Measurements from ENCODE around the gene ANAPC2. TPM values are rescaled to one million over a fixed set of nuclear protein-coding genes. Genes with fewer than 3 reads are reported as not detected.

The ANAPC2 gene
- total and polyA plus RNA-seq, 2 of the 4 experiments (the other 2 are of a cell fraction): 9.3 to 29.5 TPM

- H2AK5ac ChIP-seq (ENCODE audit: low read depth, low read length): peak overlapping the region; percentile 80; the same call in 1 of the 2 replicates
- no peak overlapping the region for H3K27ac ChIP-seq (ENCODE audit: insufficient read depth, low read length)
- in situ Hi-C loops (cut with MboI; ENCODE audit: low sequenced_read_pairs) (no loop called here), dilution Hi-C loops (cut with HindIII; ENCODE audit: low sequenced_read_pairs, unreplicated experiment) (no loop called here), intact Hi-C loops (cut with micrococcal nuclease) (no loop called here)
- TF ChIP-seq RAD21 (IDR thresholded peaks at IDR 0.05; ENCODE audit: low read length): no peak
- no peak for TF ChIP-seq CEBPB (IDR thresholded peaks at IDR 0.05; ENCODE audit: low read depth, low read length)
- TF ChIP-seq POLR2A (IDR thresholded peaks at IDR 0.05; ENCODE audit: low read depth, low read length): no peak
- no peak for TF ChIP-seq MXI1 (IDR thresholded peaks at IDR 0.05; ENCODE audit: borderline replicate concordance, low read depth, low read length)
- no peak for TF ChIP-seq CTCF (conservative IDR thresholded peaks at IDR 0.05; ENCODE audit: low read depth, low read length)
- no peak for TF ChIP-seq FOS (IDR thresholded peaks at IDR 0.05; ENCODE audit: low read depth, low read length)
- no peak for TF ChIP-seq RCOR1 (IDR thresholded peaks at IDR 0.05; ENCODE audit: insufficient replicate concordance, low read length)
- TF ChIP-seq CHD1 (IDR thresholded peaks at IDR 0.05; ENCODE audit: low read depth, low read length): no peak
- H3K4me2 ChIP-seq (ENCODE audit: low read depth, low read length): peak overlapping the region; percentile 86
- H3K18ac ChIP-seq (ENCODE audit: low read depth, low read length): no peak overlapping the region
- WGBS, 2 experiments (ENCODE audit: extremely low coverage in 2 of 2, insufficient read length in 1 of 2): 83% methylated on average over 8 of the region's 19 CpGs; no CpG with 5 or more reads in 1 of the 2 experiments
- H4K5ac ChIP-seq (ENCODE audit: low read depth, low read length): no peak overlapping the region
- H2BK5ac ChIP-seq (ENCODE audit: low read depth, low read length, poor library complexity, severe bottlenecking): no peak overlapping the region
- peaks cover 8% of the 10 kb centered on the region; the same call in 1 of the 2 replicates for H4K20me1 ChIP-seq (ENCODE audit: insufficient read depth, low read length)
- DNase-seq (no peak), ATAC-seq (ENCODE audit: low read depth) (no peak)
- no peak overlapping the region; the same call in 1 of the 2 replicates for H3K4ac ChIP-seq (ENCODE audit: low read depth, low read length)
- H2BK20ac ChIP-seq (ENCODE audit: low read depth, low read length): no peak overlapping the region
- H4K91ac ChIP-seq (ENCODE audit: insufficient read depth, low read depth, low read length): no peak overlapping the region
- no peak overlapping the region for H3K14ac ChIP-seq (replicated peaks; ENCODE audit: low read depth, low read length)
- 0 out of 2 replicates have a peak overlapping the region, but pooled peaks have one; percentile 36 for H3K56ac ChIP-seq (ENCODE audit: extremely low read depth, insufficient read depth, low read length)
- BruUV-seq (replicated peaks): no TSS peak
- ChIA-PET POLR2A (ENCODE audit: unreplicated experiment) (no interaction called here), CTCF (interaction anchor here (0.6 kb wide), 1 partner anchor 15 kb away, joined by 4 read pairs; no protein-coding TSS in a partner anchor)
- 0 out of 2 replicates have a peak overlapping the region, but pooled peaks have one; percentile 76 for H3K4me3 ChIP-seq (ENCODE audit: insufficient read depth, low read depth, low read length)
- H3K27me3 ChIP-seq (ENCODE audit: control insufficient read depth, insufficient read depth, low read length): no peaks in the 10 kb centered on the region
- H3K36me3 ChIP-seq (ENCODE audit: control insufficient read depth, insufficient read depth, low read length): no peaks in the 10 kb centered on the region
- peaks cover 12% of the 10 kb centered on the region; the same call in 1 of the 2 replicates for H3K4me1 ChIP-seq (ENCODE audit: control insufficient read depth, insufficient read depth, low read length)
- H2AFZ ChIP-seq (replicated peaks; ENCODE audit: low read length, poor library complexity): no peak overlapping the region
- peaks cover 4% of the 10 kb centered on the region; the same call in 1 of the 2 replicates for H3K9me3 ChIP-seq (ENCODE audit: control insufficient read depth, insufficient read depth, low read length)
- no peak overlapping the region for H2BK120ac ChIP-seq (ENCODE audit: low read depth, low read length)
- H3K79me1 ChIP-seq (ENCODE audit: low read depth in 1 of 2, low read length in 2 of 2): peaks cover 13 to 40% of the 10 kb centered on the region in 2 experiments
- H4K8ac ChIP-seq (ENCODE audit: low read depth in 2 of 2, low read length in 2 of 2): peak overlapping the region; percentile 17 to 96; a peak in 2 of 4 replicates
- H3K9me1 ChIP-seq (ENCODE audit: insufficient read depth, low read length): peaks cover 16% of the 10 kb centered on the region
- no peak overlapping the region for H2BK15ac ChIP-seq (ENCODE audit: low read depth, low read length)
- peak overlapping the region; percentile 54; the same call in 1 of the 2 replicates for H3K23ac ChIP-seq (ENCODE audit: low read depth, low read length)
- H3K9ac ChIP-seq (ENCODE audit: low read depth, low read length): 0 out of 2 replicates have a peak overlapping the region, but pooled peaks have one; percentile 90
- peak overlapping the region; percentile 96 for H2AK9ac ChIP-seq (replicated peaks; ENCODE audit: low read depth, low read length, poor library complexity)
Observed at GRCh38 chr9:137128158-137128861, 60.0 kb downstream of the ANAPC2 start.
